ENCODE results near the gene HEG1.
A peak's percentile ranks its signal among the peaks of the same experiment; 100 is the strongest.

HEG1 gene

DNA sequence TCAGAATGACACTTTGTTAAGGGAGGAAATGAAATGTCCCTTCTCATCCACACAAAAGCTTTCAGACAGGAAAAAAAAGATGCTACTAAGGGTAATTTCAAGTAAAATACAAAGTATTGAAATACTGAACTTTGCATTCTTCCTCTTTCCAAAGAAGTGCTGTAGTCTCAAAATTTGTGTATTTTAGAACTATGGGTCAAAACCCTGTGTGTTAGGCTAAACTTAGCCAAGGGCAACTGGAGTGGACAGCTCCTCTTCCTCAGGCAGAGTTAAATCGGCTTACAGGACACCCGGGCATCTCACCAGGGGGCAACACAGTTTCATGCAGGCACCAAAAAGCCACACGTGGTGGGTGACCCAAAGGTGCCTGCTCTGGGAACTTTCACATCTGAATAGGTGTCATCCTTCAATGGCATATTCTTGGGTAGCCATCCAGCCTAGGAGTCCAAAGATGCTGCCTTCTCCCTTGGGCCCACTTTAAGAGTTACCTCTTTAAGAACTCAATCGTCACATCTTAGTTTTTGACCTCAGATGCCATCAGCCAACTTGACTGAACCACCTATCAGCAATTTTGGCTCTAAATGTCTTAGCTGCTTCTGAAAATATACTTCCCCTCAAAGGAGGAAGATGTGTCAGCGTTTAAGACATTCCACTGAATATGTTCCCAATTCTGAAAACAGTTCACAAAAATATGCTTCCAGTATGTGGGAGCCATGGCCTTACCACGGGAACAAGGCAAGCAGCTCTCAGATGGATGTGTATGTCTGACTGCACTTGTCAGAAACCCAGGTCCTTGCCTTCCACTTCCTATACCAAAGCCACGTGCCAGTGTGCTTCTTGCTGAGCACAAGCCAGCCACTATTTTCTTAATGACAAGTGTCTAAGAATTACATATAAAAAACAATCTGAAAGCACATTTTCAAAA is 89.0 kb downstream of the HEG1 start:
- no peak for TF ChIP-seq NFIC (IDR thresholded peaks at IDR 0.05)
- peak; percentile 39; the same call in 1 of the 2 replicates for TF ChIP-seq REST (IDR thresholded peaks at IDR 0.05; ENCODE audit: low read depth)

DNA sequence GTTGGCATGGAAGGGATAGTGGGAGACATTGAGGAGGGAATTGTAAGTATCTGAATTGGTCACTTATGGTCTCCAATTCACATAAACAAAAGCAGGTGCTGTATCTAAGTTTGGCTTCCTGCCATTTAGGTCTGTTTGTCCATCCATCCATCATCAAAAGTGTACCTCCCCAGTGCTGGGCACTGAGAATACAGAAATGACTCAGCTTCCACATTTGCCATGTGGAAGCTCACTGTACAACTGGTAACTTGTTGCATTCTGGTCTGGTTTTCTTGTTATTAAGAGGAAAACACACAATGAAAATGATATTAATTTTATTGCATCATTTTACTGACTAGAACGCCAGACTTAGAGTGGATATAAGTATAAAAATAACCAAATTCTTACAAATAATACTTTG is 90.4 kb downstream of the HEG1 start:
- TF ChIP-seq EP300 (IDR thresholded peaks at IDR 0.05; ENCODE audit: borderline replicate concordance) (no peak), ZBTB7A (IDR thresholded peaks at IDR 0.05; ENCODE audit: low read depth) (no peak)

DNA sequence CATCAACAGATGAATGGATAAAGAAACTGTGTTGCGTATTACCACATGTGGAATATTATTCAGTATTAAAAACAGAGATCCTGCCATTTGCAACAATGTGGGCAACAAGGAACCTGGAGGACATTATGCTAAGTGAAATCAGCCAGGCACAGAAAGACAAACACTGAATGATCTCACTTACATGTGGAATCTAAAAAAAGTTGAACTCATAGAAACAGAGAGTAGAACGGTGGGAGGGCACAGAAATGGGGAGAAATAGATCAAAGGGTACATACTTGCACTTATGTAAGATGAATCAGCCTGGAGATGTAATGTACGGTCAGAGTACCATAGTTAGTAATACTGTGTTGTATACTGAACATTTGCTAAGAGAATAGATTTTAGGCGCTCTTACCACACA is 91.4 kb downstream of the HEG1 start:
- TF ChIP-seq, protein P1, sequence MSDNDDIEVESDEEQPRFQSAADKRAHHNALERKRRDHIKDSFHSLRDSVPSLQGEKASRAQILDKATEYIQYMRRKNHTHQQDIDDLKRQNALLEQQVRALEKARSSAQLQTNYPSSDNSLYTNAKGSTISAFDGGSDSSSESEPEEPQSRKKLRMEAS (IDR thresholded peaks at IDR 0.05): no peak
- TF ChIP-seq, protein P2, sequence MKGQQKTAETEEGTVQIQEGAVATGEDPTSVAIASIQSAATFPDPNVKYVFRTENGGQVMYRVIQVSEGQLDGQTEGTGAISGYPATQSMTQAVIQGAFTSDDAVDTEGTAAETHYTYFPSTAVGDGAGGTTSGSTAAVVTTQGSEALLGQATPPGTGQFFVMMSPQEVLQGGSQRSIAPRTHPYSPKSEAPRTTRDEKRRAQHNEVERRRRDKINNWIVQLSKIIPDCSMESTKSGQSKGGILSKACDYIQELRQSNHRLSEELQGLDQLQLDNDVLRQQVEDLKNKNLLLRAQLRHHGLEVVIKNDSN (IDR thresholded peaks at IDR 0.05): no peak
- TF ChIP-seq NFIC (IDR thresholded peaks at IDR 0.05) (no peak), TAF1 (IDR thresholded peaks at IDR 0.05; ENCODE audit: low read depth) (no peak), ZBTB7A (IDR thresholded peaks at IDR 0.05; ENCODE audit: low read depth) (no peak), REST (IDR thresholded peaks at IDR 0.05; ENCODE audit: low read depth) (no peak)

- TF ChIP-seq, protein P2 (IDR thresholded peaks at IDR 0.05): no peak
- TF ChIP-seq CREB1 (IDR thresholded peaks at IDR 0.05; ENCODE audit: low read depth) (no peak), RAD21 (IDR thresholded peaks at IDR 0.05; ENCODE audit: low read depth) (no peak), YY1 (IDR thresholded peaks at IDR 0.05; ENCODE audit: low read depth) (no peak), FOXM1 (IDR thresholded peaks at IDR 0.05; ENCODE audit: borderline replicate concordance, low read depth) (no peak), REST (IDR thresholded peaks at IDR 0.05; ENCODE audit: low read depth) (no peak), TCF12 (IDR thresholded peaks at IDR 0.05; ENCODE audit: low read depth) (no peak), ZBTB7A (IDR thresholded peaks at IDR 0.05; ENCODE audit: low read depth) (no peak), NFIC (IDR thresholded peaks at IDR 0.05) (no peak), CEBPB (IDR thresholded peaks at IDR 0.05) (no peak), EGR1 (IDR thresholded peaks at IDR 0.05) (no peak), TAF1 (IDR thresholded peaks at IDR 0.05; ENCODE audit: low read depth) (no peak), EP300 (IDR thresholded peaks at IDR 0.05; ENCODE audit: borderline replicate concordance) (no peak)
- TF ChIP-seq, protein P1 (IDR thresholded peaks at IDR 0.05): no peak
Observed at GRCh38 chr3:124963755-124964154, 92.0 kb downstream of the HEG1 start.

DNA sequence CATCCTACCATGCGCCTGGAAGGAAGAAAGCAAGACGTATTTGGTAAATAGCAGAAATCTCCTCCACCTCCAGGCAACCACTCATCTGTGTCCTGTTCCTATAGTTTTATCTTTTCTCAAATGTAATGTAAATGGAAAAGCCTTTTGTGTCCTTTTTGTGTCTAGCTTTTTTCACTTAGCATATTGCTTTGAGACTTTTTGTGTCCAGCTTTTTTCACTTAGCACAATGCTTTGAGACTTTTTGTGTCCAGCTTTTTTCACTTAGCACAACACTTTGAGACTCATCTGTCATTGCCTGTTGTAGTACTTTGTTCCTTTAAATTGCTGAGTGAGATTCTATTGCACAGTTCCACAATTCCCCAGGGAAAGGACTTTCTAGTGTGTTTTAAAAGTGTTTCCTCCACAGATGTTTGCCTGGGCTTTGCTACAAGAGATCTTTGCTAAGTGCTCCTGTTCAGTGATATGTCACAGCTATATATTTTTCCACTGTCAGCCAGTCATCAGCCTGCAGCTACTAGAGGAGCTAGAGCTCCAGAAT is 93.3 kb downstream of the HEG1 start:
- TF ChIP-seq NFIC (IDR thresholded peaks at IDR 0.05) (no peak), TCF12 (IDR thresholded peaks at IDR 0.05; ENCODE audit: low read depth) (no peak), REST (IDR thresholded peaks at IDR 0.05; ENCODE audit: low read depth) (no peak), TAF1 (IDR thresholded peaks at IDR 0.05; ENCODE audit: low read depth) (no peak), FOXM1 (IDR thresholded peaks at IDR 0.05; ENCODE audit: borderline replicate concordance, low read depth) (no peak), CEBPB (IDR thresholded peaks at IDR 0.05) (no peak), YY1 (IDR thresholded peaks at IDR 0.05; ENCODE audit: low read depth) (no peak), EP300 (IDR thresholded peaks at IDR 0.05; ENCODE audit: borderline replicate concordance) (no peak), ZBTB7A (IDR thresholded peaks at IDR 0.05; ENCODE audit: low read depth) (no peak), RAD21 (IDR thresholded peaks at IDR 0.05; ENCODE audit: low read depth) (no peak), TEAD4 (IDR thresholded peaks at IDR 0.05) (no peak), EGR1 (IDR thresholded peaks at IDR 0.05) (no peak), CREB1 (IDR thresholded peaks at IDR 0.05; ENCODE audit: low read depth) (no peak)
- TF ChIP-seq, protein P1 (IDR thresholded peaks at IDR 0.05): no peak
- TF ChIP-seq, protein P2 (IDR thresholded peaks at IDR 0.05): no peak
